ENCODE results near the gene RNF145.

GRCh38 chr5:159171274-159171673 is 38.1 kb downstream of the RNF145 start:
- TF ChIP-seq CTCF (conservative IDR thresholded peaks at IDR 0.05; ENCODE audit: low read depth, low read length) = no peak
- no peak for TF ChIP-seq EZH2 (IDR thresholded peaks at IDR 0.05; ENCODE audit: low read length, unreplicated experiment)

Measured in PC-3 (cell line).